ENCODE data around the gene C14orf132.

DNA sequence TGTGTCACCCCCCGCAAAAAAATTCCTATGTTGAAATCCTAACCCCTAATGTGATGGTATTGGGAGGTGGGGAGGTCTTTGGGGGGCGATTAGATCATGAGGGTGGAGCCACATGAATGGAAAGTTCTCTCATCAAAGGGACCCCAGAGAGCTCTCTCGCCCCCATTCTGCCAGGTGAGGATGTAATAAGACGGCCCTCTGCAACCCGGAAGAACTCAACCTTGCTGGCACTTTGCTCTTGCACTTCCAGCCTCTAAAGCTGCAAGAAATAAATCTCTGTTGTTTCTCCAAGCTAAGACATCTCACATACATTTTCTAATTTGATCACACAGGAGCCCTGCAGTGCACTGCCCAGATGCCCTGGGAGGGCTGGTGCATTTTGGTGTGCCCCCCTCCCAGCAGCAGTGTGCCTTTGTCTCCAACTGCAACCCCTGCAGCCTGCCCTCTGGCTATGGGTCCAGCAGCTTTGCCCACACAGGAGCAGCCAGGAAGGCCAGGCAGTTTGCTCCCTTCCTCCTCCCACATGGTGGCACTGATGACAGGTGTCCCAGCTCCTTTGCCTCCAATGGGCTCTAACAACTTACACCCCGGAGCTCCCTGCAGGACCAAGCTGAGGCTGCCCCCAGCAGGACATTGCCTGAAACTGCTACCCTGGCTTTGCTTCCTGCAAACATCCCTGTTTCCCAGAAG lies 59.3 kb downstream of the C14orf132 start:
- TF ChIP-seq YY1 (IDR thresholded peaks at IDR 0.05; ENCODE audit: insufficient read depth, insufficient read length) (no peak), ZNF274 (IDR thresholded peaks at IDR 0.05; ENCODE audit: low read depth, low read length) (no peak), SUZ12 (IDR thresholded peaks at IDR 0.05; ENCODE audit: extremely low read depth, insufficient read depth, insufficient read length) (no peak)
